HepG2 (cell line): ENCODE data around the gene PIK3IP1. TPM values are rescaled to one million over a fixed set of nuclear protein-coding genes. Genes with fewer than 3 reads are reported as not detected.
"Not testable (repeated sequence)": the region's sequence is repeated elsewhere in the genome, so short reads cannot be mapped to it uniquely, and the experiment has no call there.

ENCODE experiments used
- ATAC-seq: fragments of 200-7000 bp; cut with Tn5 transposase; 3 replicates; pipeline ENCODE4 v1.9.1; 2020; ENCODE audit warnings: mild to moderate bottlenecking, moderate library complexity
- BruUV-seq: library from RNA; stranded (reverse); fragments of 400-500 nt; replicated peaks from 2 replicates; lab custom pipeline; 2021; lab: Mats Ljungman, UMichigan
- CTCF ChIA-PET: fragments of 300-600 bp; formaldehyde crosslinking; extraction: SDS; loops from one replicate; lab custom pipeline; 2021; ENCODE audit warnings: low total read pairs, inconsistent platforms, low intra/inter-chr PET ratio; lab: Yijun Ruan, JAX
- POLR2A ChIA-PET: fragments of 350-600 bp; sonication (Branson Sonifier 250); formaldehyde crosslinking; loops from one replicate; lab custom pipeline; 2020; ENCODE audit warnings: antibody characterized with exemption, inconsistent platforms; lab: Yijun Ruan, JAX
- DNase-seq: peaks from one replicate; pipeline ENCODE4 v3.0.0-alpha.2; 2015; ENCODE audit warnings: low spot score
- FAIRE-seq: peaks from 3 replicates; lab custom pipeline; 2011; peaks lifted over from hg19 to GRCh38; lab: Jason Lieb, UNC
- H2AFZ ChIP-seq: one replicate; pipeline ENCODE4 v1.6.1; 2011; ENCODE audit warnings: low read length, inconsistent platforms
- H3K27ac ChIP-seq: fragments of 300-600 bp; 3 replicates; pipeline ENCODE4 v1.8.0; 2011; ENCODE audit warnings: mixed run types, mild to moderate bottlenecking, mixed read lengths, low read length, inconsistent platforms; ENCODE audit not compliant: insufficient read depth; ENCODE audit errors: extremely low read length
- H3K27me3 ChIP-seq, 2 experiments: fragments of 200-600 bp in 1 of 2; 2 replicates in 1 of 2; 3 replicates in 1 of 2; pipeline versions ENCODE4 v1.6.0 to v1.8.0; 2011; ENCODE audit warnings: low read length in 2 of 2, mild to moderate bottlenecking in 2 of 2, moderate library complexity in 2 of 2, inconsistent platforms in 1 of 2; ENCODE audit not compliant: insufficient read depth in 2 of 2, control insufficient read depth in 1 of 2
- H3K36me3 ChIP-seq, 2 experiments: fragments of 200-600 bp in 1 of 2; replicated peaks in 1 of 2; 2 replicates in 1 of 2; 3 replicates in 1 of 2; pipeline versions ENCODE4 v1.5.1 to v1.8.0; 2011; ENCODE audit warnings: low read length in 2 of 2, inconsistent platforms in 1 of 2; ENCODE audit not compliant: insufficient read depth in 2 of 2, control insufficient read depth in 1 of 2
- H3K4me1 ChIP-seq: 2 replicates; pipeline ENCODE4 v1.5.1; 2012; ENCODE audit warnings: low read length, inconsistent platforms; ENCODE audit not compliant: insufficient read depth
- H3K4me2 ChIP-seq: 2 replicates; pipeline ENCODE4 v1.6.0; 2011; ENCODE audit warnings: low read depth, low read length, inconsistent platforms
- H3K4me3 ChIP-seq, 3 experiments: fragments of 200-600 bp in 1 of 3; sonication (generic), shearing (Covaris generic) in 1 of 3; replicated peaks in 1 of 3; 2 replicates each; pipeline ENCODE4 v1.5.1; 2011 to 2016; ENCODE audit warnings: low read length in 3 of 3, inconsistent platforms in 2 of 3, low read depth in 2 of 3, mild to moderate bottlenecking in 2 of 3, control low read depth in 1 of 3, mixed read lengths in 1 of 3; ENCODE audit not compliant: insufficient read depth in 1 of 3
- H3K79me2 ChIP-seq: one replicate; pipeline ENCODE4 v1.6.1; 2011; ENCODE audit warnings: low read length, inconsistent platforms; ENCODE audit not compliant: insufficient read depth
- H3K9ac ChIP-seq: 2 replicates; pipeline ENCODE4 v1.6.0; 2011; ENCODE audit warnings: mild to moderate bottlenecking, low read depth, low read length, inconsistent platforms; ENCODE audit not compliant: insufficient read depth
- H3K9me3 ChIP-seq: 2 replicates; pipeline ENCODE4 v1.5.1; 2012; ENCODE audit warnings: mild to moderate bottlenecking, low read length
- H4K20me1 ChIP-seq: 2 replicates; pipeline ENCODE4 v1.6.0; 2011; ENCODE audit warnings: inconsistent platforms, mild to moderate bottlenecking, low read length, moderate library complexity; ENCODE audit not compliant: insufficient read depth
- ETV6 ChIP-seq: sonication (generic); formaldehyde crosslinking; conservative IDR thresholded peaks from 2 replicates; pipeline ENCODE4 v1.4.0; 2020; ENCODE audit warnings: missing genetic modification reagents
- ZNF34 ChIP-seq: sonication (generic); formaldehyde crosslinking; IDR thresholded peaks from 2 replicates; pipeline ENCODE4 v1.4.0; 2020; ENCODE audit warnings: mild to moderate bottlenecking, missing genetic modification reagents, borderline replicate concordance
- WGBS: methylation state at CpG from one replicate; pipeline ENCODE4 v1.1.6; 2017; ENCODE audit warnings: low lambda C conversion rate; 5-methylcytosine and 5-hydroxymethylcytosine counted together
- in situ Hi-C: cut with HindIII; loops from 2 replicates; pipeline ENCODE4 v1.10.0; 2017; ENCODE audit warnings: low pct_unique_long_range_greater_than_20kb; ENCODE audit not compliant: extremely low pct_ligation_motif_present
- intact Hi-C: fragments of 100-400 bp; cut with micrococcal nuclease; formaldehyde crosslinking; loops from one replicate; pipeline ENCODE4 v1.10.0; 2022; ENCODE audit not compliant: unreplicated experiment
- polyA plus RNA-seq, 8 experiments: library from polyadenylated mRNA; depleted of rRNA in 3 of 8; stranded (reverse) in 7 of 8; unstranded in 1 of 8; fragments of >200 nt; fragmentation: Illumina TruSeq in 4 of 8; extraction: Trizol in 4 of 8; gene quantifications; 2 replicates each; pipeline versions ENCODE4 v1.2.1 to v1.2.3, GENCODE V29; 2011 to 2016; ENCODE audit warnings: low read depth in 4 of 8, missing spikeins in 1 of 8, mixed read lengths in 1 of 8; ENCODE audit not compliant: insufficient read depth in 1 of 8
- total RNA-seq, 5 experiments: library from RNA; depleted of rRNA; stranded (reverse); fragments of >200 nt; fragmentation: Illumina TruSeq; extraction: Trizol; gene quantifications; 2 replicates each; pipeline ENCODE4 v1.2.3, GENCODE V29; 2016; ENCODE audit warnings: low read depth in 1 of 5

Gene PIK3IP1
- total and polyA plus RNA-seq, 2 of the 13 experiments (the other 11 are each of a cell fraction or from before 2014, with no cell fraction given) = 1.3 to 2.5 TPM

DNA sequence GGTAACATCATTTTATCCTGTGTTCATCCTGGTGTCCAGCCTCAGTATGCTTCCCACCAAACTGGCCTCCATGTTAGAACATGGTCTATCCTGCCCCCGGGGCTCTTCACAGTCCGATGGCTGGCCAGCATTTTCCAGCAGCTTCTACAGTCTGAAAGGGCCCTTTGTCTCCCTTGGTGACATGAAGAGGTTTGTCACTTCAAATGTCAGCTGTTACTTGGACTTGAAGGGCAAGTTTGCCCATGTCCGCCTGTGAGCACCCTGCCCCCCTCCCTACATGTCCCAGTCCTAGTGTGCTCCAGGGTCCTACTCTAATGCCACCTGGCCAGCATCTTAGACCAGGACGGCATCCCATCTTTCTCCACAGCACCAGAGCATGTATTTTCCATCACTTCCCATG lies 29.1 kb upstream of the PIK3IP1 start:
- FAIRE-seq = no peak
- no TSS peak for BruUV-seq

DNA sequence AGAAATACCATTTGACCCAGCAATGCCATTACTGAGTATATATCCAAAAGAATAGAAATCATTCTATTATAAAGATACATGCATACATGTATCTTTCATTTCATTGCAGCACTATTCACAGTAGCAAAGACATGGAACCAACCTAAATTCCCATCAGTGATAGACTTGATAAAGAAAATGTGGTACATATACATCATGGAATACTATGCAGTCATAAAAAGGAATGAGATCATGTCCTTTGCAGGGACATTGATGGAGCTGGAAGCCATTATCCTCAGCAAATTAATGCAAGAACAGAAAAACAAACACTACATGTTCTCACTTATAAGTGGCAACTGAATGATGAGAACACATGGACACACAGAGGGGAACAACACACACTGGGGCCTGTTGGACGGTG lies 21.9 kb upstream of the PIK3IP1 start:
- 87% methylated on average over 1 of the region's 1 CpG for WGBS
- H3K9me3 ChIP-seq = peaks cover 13% of the 10 kb centered on the region
- H2AFZ ChIP-seq, intact Hi-C loops, H4K20me1 ChIP-seq, H3K27me3 ChIP-seq, H3K4me3 ChIP-seq, ATAC-seq, H3K4me1 ChIP-seq, FAIRE-seq, H3K27ac ChIP-seq, BruUV-seq, H3K36me3 ChIP-seq, in situ Hi-C loops, H3K79me2 ChIP-seq, H3K4me2 ChIP-seq, H3K9ac ChIP-seq, DNase-seq: not testable (repeated sequence)
- CTCF ChIA-PET = interaction anchor here (0.8 kb wide), 1 partner anchor 22 kb away, joined by 3 read pairs; the partner anchor contains the start of gene PIK3IP1
- POLR2A ChIA-PET = interaction anchor here (0.7 kb wide), 1 partner anchor 24 kb away, joined by 3 read pairs; no protein-coding TSS in a partner anchor

More for the DNA sequence above, 29.1 kb upstream of the PIK3IP1 start:
- H3K9me3 ChIP-seq = no peaks in the 10 kb centered on the region
- H3K4me2 ChIP-seq = no peak overlapping the region
- TF ChIP-seq ZNF34 (CRISPR knock-in tag) = no peak
- TF ChIP-seq ETV6 (CRISPR knock-in tag) = no peak
- POLR2A ChIA-PET = interaction anchor here (1.1 kb wide), 1 partner anchor 29 kb away, joined by 3 read pairs; the partner anchor contains the start of gene PIK3IP1
- CTCF ChIA-PET = no interaction called here
- no peak for DNase-seq
- no peaks in the 10 kb centered on the region for H3K79me2 ChIP-seq
- H3K4me1 ChIP-seq = no peaks in the 10 kb centered on the region
- ATAC-seq = peak; percentile 19; the same call in 1 of the 3 replicates
- 75% methylated on average over 3 of the region's 4 CpGs for WGBS
- intact Hi-C loops (no loop called here), in situ Hi-C loops (no loop called here)
- no peaks in the 10 kb centered on the region for H4K20me1 ChIP-seq
- H3K4me3 ChIP-seq = no peak overlapping the region
- no peak overlapping the region for H3K9ac ChIP-seq
- no peaks in the 10 kb centered on the region for H3K27me3 ChIP-seq
- no peak overlapping the region for H2AFZ ChIP-seq
- peaks cover 10 to 19% of the 10 kb centered on the region in 2 experiments for H3K36me3 ChIP-seq
- H3K27ac ChIP-seq = no peak overlapping the region
